Hindlimb muscle (tissue), 1 donor: ENCODE measurements around the gene LRRD1. TPM values are rescaled to one million over a fixed set of nuclear protein-coding genes. Genes with fewer than 3 reads are reported as not detected.
"Not testable (repeated sequence)": the region's sequence is repeated elsewhere in the genome, so short reads cannot be mapped to it uniquely, and the experiment has no call there.

Experiments
- DNase-seq: peaks from one replicate; pipeline ENCODE4 v3.0.0-alpha.2; 2013
- polyA plus RNA-seq: library from polyadenylated mRNA; unstranded; fragments of 120-200 nt; gene quantifications from one replicate; pipeline ENCODE4 v1.2.1, GENCODE V29; 2013; ENCODE audit not compliant: insufficient read length

LRRD1 gene
- 0.75 TPM for polyA plus RNA-seq

DNA sequence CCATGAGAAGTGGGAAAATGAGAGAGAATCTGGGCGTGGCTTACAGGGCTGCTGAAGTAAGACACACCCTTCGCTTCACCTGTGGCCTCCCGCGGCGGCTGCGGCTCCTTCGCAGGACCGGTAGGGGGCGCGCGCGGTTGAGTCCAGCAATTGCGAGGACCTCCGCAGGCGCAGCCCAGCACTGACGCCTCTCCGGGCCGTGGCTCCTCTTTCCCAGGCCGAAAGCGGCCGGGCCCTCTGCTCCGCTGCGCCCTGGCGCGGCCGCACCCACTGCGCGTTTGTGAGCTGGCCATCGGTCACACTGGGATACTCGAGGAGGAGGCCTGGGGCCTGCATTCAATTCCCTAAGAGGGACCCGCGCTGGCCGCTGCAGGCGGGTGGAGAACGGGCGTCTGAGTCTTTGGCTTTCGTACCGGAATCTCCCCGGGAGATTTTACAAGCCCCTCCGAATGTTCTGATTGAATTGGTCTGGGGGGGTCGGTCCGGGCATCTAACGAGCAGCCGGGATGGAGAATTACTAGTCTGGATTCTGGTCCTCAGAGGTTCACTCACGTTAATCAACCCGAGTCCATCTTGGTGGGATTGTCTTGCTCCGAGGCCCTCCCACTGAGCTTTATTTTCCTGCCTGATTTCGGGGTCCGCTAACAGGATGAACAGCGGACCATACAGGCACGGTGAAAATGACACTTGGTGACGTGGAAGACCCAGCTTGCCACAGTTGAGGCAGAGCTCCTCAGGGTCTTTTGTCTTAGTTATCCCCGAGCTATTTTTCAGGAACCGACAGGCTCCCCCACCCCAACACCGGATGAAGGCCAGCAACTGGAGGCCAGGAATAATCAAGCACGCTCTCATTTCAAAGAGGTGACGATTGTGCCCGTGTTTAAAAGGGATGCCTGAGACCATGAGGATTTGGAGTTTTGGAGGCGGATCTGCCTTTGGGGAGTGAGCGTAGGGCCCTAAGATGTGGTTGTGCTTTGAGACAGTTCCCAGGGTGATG lies at the start of gene LRRD1:
Gene LRRD1, minus strand, starts transcription at position 215 of the 997 bp plus-strand sequence. CDS start 13,940 bp downstream, outside the sequence.
- peak; percentile 81 for DNase-seq

DNA sequence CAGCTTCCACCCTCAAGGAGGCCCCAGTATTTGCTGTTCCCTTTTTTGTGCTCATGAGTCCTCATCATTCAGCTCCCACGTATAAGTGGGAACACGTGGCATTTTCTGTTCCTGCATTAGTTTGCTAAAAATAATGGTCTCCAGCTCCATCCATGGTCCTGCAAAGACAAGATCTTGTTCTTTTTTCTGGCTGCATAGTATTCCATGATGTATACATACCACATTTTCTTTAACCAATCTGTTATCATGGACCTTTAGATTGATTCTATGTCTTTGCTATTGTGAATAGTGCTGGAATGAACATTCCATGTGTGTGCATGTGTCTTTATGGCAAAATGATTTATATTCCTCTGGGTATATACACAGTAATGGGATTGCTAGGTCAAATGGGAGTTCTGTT lies 49.8 kb upstream of the LRRD1 start:
- DNase-seq: no peak

DNA sequence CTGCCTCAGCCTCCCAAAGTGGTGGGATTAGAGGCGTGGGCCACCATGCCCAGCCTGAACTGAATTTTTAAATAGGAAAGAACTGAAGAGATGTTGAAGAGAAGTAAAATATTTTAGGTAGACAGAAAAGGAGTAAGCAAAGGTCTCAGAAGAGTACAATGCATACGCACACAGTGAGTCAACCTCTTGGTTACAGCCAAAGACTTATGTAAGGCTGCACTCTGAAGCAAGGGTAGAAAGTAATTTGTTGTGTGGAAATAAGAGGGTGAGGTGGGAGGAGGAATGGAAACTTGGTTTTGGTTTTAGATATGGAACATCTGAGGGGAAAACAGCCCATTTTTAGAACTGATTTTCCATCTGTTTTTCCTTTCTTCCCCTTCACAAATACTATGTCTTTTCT lies 49.2 kb upstream of the LRRD1 start:
- no peak for DNase-seq

DNA sequence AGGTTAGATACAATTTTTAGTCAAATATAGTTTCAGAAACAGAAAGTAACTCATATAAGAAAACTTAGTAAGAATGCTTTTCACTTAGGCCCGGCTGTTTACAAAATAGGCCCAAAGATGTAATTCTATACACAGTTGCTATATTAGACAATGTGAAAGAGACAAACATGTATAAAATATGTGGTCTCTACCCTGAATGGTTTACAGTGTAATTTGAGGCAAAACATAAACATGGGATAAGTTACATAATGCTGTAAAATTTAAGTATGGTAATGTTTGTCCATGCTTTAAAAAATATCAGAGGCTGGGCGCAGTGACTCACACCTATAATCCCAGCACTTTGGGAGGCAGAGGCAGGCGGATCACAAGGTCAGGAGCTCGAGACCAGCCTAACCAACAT lies 48.0 kb upstream of the LRRD1 start:
- no peak for DNase-seq

DNA sequence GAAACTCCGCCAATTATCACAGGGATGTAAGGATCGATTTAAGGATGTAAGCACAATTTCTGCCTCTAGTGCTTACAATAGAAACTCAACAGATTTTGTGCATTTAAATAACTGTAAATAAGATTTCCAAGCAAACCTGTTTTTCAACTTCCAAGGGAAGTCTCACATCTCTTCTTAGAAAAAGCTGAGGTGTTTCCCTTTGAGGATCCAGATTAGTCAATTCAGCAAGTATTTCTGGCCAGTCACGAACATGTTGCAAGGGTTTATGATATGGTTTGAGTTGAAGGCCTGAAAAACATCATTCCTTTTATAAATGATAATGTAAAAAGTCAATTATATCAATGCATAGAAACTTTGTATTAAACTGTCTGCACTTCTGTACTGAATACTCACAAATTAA lies 42.8 kb upstream of the LRRD1 start:
- no peak for DNase-seq

DNA sequence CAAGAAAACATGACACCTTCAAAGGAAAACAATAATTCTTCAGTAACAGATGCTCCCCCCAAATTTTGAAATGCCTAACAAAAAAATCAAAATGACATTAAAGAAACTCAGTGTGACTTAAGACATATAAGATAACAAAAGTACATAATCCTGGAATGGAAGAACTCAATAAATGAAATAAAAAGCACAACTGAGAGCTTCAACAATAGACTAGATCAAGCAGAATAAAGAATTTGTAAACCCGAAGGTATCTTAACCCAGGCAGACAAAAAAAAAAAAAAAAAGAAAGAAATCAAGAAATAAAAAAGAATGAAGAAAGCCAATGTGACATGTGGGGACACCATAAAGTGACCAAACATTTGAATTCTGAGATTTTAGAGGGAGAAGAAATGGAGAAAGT lies 27.7 kb upstream of the LRRD1 start:
- no peak for DNase-seq

DNA sequence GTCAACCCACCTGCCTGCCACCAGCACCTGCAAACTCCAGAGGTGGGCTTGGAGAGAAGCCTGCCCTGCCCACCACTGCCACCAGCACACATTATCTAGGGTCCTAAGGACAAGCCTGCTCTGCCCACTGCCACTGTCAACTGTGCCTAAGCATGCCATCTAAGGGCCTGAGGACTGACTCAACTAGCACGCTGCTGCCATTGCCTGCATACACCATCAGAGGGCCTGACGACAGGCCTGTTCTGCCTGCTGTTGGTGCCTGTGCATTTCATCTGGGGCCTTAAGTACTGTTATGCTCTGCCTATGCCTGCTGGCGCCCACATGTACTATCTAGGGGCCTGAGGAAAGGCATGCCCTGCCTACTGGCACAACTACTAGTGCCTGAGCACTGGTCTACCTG lies 27.0 kb upstream of the LRRD1 start:
- no peak for DNase-seq

DNA sequence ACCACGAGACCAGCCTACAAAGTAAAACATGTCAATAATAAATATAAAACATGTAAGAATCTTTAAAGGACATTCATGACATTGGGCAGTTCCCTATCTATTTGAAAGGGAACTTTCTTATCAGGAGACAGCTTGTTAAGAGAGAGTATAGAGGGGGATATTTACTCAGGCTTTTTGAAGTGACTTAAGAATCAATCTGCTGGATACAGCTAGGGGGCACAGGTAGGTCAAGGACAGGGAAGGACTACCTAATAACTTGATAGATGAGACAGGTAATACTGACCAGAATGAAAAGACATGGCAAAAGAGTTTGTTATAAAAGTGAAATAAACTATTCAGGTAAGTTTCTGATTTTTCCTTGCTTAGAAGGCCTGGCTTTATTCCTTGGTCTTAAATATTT lies 21.8 kb upstream of the LRRD1 start:
- DNase-seq: no peak

DNA sequence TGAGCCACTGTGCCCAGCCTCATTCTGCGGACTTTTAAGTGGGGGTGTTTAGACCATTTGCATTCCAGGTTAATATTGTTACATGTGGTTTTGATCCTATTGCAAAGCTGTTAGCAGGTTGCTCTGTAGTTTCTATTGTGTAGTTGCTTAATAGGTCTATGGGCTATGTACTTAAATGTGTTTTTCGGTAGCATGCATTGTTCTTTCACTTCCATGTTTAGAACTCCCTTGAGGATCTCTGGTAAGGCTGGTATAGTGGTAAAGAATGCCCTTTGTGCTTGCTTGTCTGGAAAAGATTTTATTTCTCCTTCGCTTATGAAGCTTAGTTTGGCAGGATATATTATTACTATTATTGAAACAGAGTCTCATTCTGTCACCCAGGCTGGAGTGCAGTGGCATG lies 13.4 kb upstream of the LRRD1 start:
- DNase-seq: no peak

DNA sequence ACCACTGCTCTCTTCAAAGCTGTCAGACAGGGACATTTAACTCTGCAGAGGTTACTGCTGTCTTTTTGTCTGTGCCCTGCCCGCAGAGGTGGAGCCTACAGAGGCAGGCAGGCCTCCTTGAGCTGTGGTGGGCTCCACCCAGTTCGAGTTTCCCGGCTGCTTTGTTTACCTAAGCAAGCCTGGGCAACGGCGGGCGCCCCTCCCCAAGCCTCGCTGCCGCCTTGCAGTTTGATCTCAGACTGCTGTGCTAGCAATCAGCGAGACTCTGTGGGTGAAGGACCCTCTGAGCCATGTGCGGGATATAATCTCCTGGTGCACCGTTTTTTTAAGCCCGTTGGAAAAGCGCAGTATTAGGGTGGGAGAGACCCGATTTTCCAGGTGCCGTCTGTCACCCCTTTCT lies 10.3 kb upstream of the LRRD1 start:
- DNase-seq: not testable (repeated sequence)

DNA sequence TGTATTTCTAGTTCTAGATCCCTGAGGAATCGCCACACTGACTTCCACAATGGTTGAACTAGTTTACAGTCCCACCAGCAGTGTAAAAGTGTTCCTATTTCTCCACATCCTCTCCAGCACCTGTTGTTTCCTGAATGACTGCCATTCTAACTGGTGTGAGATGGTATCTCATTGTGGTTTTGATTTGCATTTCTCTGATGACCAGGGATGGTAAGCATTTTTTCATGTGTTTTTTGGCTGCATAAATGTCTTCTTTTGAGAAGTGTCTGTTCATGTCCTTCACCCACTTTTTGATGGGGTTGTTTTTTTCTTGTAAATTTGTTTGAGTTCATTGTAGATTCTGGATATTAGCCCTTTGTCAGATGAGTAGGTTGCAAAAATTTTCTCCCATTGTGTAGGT lies 5.4 kb upstream of the LRRD1 start:
- DNase-seq: not testable (repeated sequence)

DNA sequence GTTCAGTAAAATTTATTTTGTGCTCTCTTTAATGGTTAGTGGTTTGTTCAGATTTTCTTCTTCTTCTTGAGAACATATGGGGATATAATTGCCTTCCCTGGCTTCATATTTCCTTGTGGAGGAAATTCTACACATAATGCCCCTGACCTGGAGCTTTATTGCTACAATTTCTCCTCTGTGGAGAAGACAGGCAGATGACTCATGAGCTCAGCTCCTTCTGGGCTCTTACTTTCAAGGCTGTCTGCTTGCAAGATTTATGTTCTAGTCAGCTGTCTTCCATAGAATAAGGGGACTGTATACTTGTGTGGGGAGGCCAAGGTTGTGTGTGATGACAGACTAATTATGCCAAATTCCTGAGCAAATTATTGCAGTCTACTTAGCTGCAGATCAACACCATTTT lies 1.6 kb downstream of the LRRD1 start:
- no peak for DNase-seq

DNA sequence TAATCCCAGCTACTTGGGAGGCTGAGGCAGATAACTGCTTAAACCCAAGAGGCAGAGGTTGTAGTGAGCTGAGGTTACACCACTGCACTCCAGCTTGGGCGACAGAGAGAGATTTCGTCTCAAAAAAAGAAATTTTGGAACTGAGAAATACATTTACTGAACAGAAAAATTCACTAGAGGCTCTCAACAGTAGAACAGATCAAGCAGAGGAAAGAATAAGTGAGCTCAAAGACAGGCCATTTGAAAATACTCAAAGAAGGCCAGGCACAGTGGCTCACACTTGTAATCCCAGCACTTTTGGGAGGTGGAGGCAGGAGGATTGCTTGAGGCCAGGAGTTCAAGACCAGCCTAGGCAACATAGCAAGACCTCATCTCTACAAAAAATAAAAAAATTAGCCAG lies 9.4 kb downstream of the LRRD1 start:
- not testable (repeated sequence) for DNase-seq

DNA sequence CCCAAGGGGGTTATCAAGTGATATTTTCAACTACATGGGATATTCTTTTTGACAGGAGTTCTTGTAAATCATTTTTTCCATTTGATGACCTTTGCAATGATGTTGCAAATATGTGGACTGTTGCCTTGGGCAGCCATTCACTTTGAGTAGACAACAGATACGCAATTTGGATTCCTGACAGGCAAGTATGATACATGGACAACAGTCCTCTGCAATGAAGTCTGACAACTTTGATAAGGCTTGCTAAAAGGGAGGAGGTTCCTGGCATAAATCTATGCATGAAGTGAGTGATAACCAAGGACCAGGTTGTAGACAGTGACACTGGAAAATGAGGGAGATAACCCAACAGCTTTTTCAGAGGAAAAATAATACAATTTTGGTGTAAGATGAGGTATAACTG lies 17.7 kb downstream of the LRRD1 start:
- no peak for DNase-seq

DNA sequence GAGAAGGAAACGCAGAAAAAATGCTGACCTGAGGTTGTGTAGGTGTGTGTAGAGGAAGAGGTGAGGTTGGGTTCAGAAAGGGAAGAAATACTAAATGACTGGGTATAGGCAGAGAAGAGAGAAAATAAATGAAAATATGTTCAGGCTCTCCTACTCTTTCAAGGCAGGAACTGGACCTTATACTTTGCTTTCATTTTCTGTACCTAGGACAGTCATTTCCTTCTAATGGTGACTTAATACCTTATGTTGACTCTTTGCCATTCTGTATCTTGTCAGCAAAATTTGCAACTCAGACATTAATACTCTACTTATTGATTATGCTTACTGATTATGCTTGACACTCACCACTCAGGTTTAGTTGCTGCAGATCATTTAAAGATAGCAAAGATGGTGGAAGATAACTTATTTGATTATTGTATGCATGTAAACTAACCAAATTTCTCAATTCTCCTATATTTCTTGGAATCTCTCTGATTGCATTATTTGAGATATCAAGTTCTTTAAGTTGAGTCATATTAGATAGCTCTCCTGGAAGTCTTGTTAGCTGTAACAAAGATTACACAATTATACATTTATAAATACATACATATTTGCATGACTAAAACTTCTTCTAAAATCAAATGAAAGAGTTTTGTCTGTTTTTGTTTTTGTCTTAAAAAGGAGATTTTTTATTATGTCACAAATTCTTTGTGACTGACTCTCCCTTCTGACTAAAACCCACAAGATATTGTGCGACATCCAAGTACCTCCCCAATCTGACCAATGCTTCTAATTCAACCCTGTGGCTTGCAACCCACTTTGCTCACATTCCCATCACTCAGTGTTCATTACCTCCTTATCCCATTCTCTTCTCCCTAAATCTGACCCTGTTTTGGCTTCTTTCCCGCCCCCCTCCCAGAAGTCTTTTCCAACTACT lies 20.0 kb downstream of the LRRD1 start:
- DNase-seq: no peak

DNA sequence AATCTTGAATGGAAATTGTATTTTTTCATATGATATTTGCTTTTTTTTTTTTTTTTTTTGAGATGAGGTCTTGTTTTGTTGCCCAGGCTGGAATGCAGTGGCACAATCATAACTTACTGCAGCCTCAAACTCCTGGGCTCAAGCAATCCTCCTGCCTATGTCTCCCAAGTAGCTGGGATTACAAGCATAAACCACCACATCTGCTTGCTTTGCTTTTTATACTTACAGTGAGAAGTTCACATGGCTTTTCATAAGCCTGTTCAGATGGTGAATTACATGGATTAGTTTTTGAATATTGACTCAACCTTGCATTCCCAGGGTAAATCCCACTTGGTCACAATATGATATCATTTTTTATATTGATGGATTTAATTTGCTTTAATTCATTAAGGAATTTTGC lies 22.0 kb downstream of the LRRD1 start:
- no peak for DNase-seq

DNA sequence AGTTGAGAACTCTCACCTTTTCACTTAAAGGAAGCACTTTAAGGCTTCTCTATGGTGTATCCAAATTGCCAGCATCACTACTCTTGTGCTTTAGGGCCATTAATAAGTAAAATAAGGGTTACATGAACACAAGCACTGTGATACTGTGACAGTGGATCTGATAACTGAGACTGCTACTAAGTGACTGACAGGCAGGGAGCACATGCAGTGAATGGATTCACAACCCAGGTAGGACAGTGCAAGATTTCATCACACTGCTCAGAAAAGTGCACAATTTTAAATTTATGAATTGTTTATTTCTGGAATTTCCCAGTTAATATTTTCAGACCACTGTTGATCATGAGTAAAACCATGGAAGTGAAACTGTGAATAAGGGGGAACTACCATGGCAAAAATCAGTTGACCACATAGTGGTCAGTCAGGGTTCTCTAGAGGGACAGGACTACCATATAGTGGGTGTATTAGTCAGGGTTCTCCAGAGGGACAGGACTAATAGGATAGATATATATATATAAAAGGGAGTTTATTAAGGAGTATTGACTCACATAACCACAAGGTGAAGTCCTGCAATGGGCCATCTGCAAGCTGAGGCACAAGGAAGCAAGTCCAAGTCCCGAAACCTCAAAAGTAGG lies 23.7 kb downstream of the LRRD1 start:
- DNase-seq: no peak

DNA sequence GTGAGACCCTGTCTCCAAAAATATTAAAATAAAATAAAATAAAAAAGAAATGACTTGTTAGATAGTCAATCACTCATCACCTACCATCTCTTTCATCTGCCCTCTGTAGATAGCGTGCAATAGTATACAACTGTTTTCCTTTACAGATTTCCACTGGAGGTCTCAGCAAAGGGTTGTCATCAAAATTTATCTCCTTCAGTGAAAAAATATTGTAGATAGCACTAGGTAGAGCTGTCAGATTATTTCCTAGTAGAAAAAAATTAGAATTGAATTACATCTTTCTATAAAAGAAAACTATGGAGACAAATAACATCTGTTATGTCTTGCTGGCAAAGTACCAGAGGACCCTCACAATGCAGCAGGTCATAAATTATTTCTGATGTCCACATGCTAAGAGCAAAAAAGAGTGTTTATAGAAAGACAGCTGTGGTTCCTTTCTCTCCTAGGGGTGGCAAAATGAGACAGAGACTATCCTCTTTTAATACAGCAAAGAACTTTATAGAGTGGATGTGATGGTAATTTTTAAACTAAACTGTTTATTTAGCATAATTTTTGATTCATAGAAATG lies 28.4 kb downstream of the LRRD1 start:
- no peak for DNase-seq

DNA sequence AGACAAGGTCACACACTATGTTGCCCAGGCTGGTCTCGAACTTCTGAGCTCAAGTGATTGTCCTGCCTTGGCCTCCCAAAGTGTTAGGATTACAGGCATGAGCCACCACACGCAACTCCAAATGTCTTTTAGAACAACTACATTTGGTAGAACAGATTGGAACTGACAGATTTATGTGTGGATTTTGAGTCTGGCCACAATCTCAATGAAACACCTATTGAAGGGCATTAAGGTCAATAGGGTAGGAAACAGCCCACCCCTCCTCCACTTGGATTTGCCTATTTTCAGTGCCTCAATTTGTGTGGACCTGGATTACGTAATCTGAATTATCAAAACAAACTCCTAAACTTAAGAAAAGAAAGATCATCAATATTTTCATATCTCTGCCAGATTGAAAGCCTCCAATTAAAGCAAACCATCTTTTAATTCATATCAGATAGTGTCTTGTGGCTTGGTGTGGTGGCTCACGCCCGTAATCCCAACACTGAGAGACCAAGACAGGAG lies 29.2 kb downstream of the LRRD1 start:
- no peak for DNase-seq

DNA sequence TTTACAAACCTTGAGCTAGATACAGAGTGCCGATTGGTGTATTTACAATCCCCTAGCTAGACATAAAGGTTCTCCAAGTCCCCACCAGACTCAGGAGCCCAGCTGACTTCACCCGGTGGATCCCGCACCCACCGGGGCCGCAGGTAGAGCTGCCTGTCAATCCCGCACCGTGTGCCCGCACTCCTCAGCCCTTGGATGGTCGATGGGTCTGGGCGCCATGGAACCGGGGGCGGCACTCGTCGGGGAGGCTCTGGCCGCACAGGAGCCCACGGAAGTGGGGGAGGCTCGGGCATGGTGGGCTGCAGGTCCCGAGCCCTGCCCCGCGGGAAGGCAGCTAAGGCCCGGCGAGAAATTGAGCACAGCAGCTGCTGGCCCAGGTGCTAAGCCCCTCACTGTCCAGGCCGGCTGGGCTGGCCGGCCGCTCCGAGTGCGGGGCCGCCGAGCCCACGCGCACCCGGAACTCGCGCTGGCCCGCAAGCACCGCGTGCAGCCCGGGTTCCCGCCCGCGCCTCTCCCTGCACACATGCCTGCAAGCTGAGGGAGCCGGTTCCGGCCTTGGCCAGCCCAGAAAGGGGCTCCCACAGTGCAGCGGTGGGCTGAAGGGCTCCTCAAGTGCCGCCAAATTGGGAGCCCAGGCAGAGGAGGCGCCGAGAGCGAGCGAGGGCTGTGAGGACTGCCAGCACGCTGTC lies 35.6 kb downstream of the LRRD1 start:
- DNase-seq: not testable (repeated sequence)

DNA sequence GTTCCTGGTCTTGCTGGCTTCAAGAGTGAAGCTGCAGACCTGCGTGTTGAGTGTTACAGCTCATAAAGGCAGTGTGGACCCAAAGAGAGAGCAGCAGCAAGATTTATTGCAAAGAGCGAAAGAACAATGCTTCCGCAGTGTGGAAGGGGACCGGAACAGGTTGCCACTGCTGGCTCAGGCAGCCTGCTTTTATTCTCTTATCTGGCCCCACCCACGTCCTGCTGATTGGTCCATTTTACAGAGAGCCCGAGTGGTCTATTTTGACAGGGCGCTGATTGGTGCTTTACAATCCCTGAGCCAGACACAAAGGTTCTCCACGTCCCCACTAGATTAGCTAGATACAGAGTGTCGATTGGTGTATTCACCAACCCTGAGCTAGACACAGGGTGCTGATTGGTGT lies 36.2 kb downstream of the LRRD1 start:
- not testable (repeated sequence) for DNase-seq

DNA sequence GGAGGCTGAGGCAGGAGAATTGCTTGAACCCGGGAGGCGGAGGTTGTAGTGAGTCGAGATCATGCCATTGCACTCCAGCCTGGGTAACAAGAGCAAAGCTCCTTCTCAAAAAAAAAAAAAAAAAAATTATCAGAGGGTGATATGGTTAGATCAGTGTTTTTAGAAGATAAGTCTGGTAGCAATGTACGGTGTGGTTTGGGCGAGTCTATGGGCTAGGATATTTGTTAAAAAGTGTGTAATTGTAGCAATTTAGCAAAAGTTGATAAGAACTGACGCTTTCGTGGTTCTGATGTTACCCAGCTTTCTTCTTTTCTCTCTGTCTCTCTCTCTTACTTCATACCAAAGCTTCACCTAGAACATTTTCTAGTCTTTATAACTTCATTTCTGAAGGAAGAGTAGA lies 37.8 kb downstream of the LRRD1 start:
- DNase-seq: no peak
